GM18861 (cell line): ENCODE results near the gene ZNF780B.

Experiments used
- ATAC-seq: cut with Tn5 transposase; IDR thresholded peaks from one replicate; pipeline ENCODE4 v1.9.1; 2021; ENCODE audit not compliant: unreplicated experiment

ZNF780B gene

DNA sequence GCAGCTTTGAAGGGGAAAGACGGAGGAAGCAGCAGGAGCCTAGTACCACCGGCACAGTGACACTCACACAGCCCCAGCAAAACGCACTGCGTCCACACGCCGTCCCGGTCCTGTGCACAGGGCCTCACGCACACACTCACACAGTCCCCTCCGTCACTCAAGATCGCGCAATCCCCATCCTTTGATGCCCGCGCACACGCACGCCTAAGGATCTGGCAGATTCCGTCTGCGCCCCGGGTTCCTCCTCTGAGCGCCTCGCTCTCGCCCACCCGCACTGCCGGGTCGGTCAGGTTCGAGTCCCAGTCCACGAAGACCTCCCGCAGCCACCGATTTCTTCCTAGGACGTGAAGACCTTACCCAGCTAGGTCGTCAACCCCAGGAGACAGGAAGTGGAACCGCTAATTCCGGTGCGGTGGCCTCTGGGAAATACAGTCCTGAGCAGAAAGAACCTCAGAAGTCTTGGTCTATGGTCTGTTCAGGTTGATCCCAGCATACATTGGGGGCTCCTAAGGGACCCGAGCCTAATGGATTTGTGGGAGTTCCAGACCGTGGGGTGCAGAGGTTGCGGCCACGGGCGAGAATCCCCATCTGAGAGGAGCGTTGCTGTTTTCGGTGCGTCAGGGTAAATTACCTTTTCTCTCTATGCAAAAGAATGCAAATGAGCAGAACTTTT is at the start of gene ZNF780B:
Gene ZNF780B, minus strand, starts transcription at position 400 of the 673 bp plus-strand sequence. CDS start 5,899 bp downstream, outside the sequence.
- peak; percentile 74 for ATAC-seq

DNA sequence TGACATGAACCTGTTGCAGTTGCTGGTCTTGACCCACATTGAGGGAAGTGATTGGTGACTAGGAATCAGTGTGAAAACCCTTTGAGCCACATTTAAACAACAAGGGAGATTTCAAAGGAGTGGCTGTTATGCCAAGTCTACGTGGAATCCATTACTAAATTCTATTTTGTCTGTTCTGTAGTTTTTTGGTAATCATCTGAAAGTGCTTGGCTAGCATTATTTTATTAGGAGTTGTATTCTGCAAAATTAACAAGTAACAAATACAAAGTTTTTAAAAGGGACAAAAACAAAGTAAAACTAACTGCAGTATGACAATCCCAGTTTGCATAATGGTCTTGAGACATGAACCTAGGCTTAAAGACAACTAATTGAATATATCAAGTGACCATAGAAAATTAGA is 48.7 kb upstream of the ZNF780B start:
- no peak for ATAC-seq

DNA sequence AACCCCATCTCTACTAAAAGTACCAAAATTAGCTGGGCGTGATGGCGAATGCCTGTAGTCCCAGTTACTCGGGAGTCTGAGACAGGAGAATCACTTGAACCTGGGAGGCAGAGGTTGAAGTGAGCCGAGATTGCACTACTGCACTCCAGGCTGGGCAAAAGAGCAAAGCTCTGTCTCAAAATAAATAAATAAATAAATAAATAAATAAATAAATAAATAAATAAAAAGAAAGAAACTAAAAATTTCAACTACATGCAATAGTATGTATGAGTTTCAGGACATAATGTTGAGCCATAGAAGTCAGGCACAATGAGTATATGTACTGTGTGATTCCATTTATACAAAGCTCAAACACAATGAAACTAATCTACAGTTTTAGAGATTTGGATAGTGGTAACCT is 47.6 kb upstream of the ZNF780B start:
- no peak for ATAC-seq

DNA sequence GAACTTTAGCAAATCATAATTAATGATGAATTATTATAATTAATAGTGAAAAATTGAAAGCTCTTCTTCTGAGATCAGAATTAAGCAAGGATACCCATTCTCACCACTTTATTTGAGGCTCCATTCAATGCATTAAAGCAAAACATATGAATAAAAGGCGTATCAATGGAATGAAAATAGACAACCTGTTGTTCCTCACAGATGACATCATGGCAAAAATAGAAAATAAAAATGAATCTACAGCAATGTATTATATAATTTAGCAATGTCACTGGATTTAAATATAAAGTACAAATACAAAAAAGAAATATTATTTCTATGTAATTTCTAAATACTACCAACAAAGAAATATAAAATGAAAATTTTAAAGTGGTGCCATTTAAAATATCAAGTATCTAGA is 45.8 kb upstream of the ZNF780B start:
- ATAC-seq: no peak

DNA sequence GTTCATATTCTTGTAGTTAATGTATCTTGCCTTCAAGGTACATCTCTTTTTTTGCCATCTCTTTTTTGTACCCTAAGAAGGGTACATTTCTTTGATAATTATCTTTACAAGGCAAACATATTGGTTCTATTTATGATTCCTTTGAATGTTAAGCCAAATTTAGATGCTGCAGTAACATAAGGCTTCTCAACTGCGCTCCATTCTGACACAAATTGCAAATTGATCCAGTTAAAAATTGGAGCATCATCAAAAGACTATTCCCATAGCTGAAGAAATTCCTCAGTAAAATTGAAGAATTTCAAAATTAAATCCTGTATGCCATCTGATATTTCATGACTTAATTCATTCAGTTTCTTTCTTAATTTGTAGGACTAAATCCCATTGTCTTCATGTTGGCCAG is 37.4 kb upstream of the ZNF780B start:
- no peak for ATAC-seq

DNA sequence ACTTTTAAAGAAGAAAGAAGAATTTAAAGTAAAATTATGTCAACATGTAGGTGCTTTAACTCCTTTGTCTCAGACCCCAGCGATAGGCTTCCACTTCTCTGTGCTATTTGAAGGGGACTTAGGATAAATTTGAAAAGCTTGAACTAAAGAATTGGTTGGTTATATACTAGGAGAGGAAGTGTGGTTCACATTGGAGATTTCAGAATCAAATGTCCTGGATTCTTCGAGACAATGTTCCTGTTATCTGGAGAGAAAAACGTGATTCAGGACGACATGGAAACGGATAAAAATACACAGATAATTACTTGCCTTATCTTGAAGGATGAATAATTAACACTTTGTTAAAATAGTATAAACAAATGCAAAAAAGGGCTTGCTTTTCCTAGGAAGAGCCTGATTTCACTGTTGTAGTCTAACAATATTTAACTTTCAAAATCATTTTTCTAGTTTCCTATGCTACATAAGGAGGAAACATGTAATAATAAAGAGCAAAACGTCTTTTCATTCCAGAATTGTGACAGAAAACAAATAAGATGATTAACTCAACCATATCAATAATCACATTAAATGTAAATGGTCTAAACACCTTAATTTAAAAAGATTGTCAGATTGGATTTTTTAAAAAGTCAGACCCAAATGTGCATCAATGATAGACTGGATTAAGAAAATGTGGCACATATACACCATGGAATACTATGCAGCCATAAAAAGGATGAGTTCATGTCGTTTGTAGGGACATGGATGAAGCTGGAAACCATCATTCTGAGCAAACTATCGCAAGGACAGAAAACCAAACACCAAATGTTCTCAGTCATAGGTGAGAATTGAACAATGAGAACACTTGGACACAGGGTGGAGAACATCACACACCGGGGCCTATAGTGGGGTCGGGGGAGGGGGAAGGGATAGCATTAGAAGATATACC is 35.4 kb upstream of the ZNF780B start:
- no peak for ATAC-seq

DNA sequence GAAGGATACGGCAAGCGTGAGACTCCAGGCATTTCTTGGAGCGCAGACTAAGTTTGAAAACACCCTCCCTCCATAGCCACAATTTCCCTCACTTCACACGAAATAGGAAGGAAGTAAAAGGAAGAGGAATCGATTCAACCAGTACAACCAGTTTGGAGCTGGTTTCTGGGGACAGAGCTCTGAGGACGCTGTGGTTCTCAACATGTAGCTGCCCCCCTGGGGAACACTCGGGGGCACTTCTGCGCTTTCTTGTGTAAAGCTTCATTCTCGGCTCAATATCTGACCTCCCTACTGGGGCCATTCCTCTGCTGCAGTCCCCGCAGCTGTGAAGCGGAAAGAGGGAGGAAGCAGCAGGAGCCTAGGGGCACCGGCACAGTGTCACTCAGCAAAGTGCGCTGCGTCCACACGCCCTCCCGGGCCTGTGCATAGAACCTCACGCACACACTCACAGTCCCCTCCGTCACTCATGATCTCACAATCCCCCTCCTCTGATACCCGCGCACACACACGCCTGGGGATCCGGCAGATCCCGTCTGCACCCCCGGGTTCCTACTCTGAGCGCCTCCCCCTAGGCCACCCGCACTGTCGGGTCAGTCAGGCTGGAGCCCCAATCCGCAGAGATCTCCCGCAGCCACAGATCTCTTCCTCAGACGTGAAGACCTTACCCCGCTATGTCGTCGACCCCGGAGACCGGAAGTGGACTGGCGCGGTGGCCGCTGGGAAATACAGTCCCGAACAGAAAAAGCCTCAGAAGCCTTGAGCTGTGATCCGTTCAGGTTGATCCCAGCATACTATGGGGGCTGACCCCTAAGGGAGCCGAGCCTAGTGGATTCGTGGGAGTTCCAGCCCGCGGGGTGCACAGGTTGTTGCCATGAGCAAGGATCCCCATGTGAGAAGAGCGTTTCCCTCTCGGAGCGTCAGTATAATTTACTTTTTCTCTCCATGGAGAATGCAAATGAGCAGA is 34.5 kb upstream of the ZNF780B start, which contains the start of gene ZNF780A:
Gene ZNF780A, minus strand, starts transcription at position 703 of the 964 bp plus-strand sequence. CDS start 6,190 bp downstream, outside the sequence.
- peak; percentile 65 for ATAC-seq

DNA sequence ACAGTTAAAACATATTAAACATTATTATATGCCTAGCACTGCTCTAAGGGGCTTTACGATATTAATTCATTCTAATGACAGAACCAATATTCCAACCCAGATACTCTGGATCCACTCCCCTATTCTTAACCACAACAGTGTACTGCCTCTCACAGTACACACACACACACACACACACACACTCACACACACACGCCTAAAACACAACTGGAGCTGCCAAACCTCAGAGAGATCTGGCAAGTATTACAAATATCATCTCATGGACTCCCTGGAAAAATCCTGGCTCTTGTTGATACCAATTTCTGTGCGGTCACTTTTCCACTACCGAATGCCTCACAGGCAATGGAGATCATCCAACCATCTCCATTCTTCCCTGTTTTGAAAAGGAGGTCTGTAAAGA is 33.4 kb upstream of the ZNF780B start:
- ATAC-seq: no peak

DNA sequence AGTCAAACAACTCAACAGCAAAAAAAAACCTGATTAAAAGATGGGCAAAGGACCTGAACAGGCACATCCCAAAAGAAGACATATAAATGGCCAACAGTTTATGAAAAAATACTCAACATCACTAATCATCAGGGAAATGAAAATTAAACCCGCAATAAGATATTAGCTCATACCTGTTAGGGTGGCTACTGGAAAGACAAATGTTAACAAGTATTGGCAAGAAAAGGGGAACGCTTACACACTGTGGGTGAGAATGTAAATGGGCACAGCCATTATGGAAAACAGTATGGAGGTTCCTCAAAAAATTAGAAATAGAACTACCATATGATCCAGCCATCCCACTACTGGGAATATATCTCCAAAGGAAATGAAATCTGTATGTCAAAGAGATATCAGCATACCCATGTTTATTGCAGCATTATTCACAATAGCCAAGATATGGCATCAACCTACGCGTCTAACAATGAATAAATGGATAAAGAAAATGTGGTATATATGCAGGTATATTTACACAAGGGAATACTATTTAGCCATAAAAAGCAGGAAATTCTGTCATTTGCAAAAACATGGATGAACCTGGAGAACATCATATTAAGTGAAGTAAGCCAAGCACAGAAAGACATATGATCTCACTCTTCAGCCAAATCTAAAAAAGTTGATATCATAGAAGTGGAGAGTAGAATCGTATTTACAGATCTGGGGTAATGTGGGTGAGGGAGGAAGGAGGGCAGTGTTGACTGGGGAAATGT is 32.4 kb upstream of the ZNF780B start:
- ATAC-seq: no peak

DNA sequence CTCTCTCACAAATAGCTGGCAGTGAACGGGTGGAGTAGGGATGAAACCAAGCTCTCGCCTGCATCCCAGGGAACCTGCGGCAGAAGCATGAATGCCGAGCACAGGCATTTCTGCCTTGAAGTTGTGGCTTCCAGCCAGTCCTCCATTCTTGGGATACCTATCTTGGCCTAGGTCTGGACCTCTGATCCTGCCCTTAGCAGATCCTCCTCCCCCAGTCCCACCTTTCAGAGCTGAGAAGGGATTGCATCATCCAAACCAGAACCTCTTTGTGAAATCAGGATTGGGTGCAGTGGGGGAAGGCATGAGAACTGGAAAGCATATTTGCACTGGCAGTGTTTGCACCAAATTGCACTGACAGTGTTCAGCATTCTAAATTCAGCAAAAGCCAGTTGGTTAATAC is 28.9 kb upstream of the ZNF780B start:
- ATAC-seq: no peak

DNA sequence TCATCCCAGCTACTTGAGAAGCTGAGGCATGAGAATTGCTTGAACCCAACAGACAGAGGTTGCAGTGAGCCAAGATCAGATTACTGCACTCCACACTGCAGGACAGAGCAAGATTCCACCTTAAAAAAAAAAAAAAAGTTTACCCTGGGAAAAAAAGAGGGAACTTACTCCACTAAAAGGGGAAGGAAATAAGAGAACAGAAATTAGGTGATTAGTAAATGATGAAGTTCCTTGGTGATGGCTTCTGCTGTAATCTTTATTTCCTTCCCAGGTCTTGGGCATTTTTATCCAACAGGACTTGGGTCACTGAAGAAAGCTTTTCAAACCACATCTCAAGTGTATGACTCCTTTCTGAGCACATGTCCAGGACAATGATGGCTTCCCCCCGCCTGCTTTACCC is 25.4 kb upstream of the ZNF780B start:
- ATAC-seq: no peak

DNA sequence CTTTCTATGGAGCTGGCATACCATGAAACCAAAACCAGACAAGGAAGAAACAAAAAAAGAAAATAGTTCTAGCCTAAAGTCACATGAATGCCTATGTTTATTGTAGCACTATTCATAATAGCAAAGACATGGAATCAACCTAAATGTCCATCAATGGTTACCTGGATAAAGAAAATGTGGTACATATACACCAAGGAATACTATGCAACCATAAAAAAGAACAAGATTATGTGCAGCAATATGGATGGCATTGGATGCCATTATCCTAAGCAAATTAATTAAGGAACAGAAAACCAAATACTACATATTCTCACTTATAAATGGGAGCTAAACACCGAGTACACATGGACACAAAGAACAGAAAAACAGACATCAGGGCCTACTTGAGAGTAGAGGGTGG is 24.3 kb upstream of the ZNF780B start:
- no peak for ATAC-seq

DNA sequence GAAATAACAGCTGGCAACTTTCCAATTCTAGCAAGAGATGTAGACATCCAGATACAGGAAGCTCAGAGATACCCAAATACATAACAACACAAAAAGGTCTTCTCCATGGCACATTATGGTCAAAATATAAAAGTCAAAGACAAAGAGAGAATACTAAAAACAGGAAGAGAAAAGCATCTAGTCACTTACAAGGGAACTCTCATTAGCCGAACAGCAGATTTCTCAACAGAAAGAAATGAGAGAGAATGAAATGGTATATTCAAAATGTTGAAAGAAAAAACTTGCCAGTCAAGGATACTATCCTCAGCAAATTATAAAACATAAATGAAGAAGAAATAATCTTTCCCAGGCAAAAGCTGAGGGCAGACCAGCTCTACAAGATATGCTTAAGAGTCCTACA is 22.3 kb upstream of the ZNF780B start:
- ATAC-seq: no peak

DNA sequence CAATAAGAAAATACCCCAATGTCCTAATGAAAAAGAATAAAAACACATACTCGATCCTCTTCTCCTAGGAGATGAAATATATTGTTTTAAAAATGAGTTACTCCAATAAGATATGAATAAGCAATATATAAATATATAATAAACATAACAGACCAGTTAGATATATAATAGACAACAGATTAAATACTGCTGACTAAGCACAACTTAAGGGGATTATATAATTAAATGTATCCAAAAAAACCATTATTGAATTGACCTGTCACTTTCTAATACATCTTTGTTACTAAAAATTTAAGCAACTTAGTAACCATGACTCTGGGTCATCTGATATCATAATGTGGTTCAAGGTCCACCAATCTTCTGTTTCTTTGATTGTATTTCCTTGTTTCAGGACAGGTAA is 14.0 kb upstream of the ZNF780B start:
- no peak for ATAC-seq

DNA sequence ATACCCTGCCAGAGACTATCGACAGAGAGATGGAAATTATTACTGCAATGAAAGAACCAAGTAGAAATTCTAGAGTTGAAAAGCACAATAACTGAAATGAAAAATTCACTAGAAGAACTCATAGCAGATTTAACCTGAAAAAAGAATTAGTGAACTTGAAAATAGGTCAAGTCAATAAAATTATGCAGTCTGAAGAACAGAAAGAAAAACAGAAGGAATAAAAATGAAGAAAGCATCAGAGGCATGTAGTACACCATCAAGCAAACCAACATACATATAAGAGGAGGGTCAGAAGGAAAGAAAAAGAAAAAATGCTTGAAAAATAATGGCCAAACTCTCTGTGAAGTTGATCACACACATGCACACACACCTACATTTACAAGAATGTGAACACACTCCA is 3.6 kb upstream of the ZNF780B start:
- ATAC-seq: no peak

DNA sequence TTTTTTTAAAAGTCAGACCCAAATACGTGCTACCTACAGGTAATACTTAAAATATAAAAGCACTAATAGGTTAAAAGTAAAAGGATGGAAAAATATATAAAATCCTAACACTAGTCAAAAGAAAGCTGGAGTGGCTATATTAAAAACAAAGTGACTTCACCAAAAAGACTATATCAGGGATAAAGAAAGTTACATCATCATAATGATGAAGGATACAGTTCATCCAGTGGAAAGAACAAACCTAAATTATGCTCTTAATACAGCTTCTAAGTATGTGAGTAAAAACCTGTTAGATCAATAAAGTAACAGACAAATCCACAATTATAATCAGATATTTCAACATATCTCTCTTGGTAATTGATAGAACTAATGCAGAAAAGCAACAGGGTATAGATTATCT is 1.1 kb upstream of the ZNF780B start:
- ATAC-seq: no peak

DNA sequence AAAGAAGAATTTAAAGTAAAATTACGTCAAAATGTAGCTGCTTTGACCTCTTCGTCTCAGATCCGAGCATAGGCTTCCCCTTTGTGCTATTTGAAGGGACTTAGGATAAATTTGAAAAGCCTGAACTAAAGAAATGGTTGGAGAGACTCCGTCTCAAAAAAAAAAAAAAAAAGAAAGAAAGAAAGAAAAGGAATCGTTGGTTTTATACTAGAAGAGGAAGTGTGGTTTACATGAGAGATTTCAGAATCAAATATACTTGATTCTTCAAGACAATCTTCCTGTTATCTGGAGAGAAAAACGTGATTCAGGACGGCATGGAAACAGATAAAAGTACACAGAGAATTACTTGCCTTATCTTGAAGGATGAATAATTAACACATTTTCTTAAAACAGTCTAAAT is 474 bp upstream of the ZNF780B start:
- no peak for ATAC-seq

DNA sequence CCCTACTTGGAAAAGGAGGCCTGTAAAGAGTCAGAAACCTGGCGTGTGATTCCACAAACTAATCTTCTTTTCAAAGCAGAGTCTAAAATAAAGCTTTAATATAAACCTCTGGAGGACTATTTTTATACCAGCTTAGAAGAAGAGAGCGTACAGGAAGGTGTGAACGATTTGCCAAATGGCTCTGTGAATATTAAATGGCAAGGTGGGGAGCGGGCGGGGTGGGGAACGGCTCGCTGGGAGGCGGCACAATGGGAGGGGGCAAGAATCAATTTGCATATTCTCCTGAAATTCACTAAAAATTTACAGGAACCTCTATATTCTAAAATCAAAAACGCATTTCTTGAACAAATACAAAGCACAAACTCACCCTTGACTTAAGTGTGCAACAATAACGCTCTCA is 982 bp downstream of the ZNF780B start:
- no peak for ATAC-seq

DNA sequence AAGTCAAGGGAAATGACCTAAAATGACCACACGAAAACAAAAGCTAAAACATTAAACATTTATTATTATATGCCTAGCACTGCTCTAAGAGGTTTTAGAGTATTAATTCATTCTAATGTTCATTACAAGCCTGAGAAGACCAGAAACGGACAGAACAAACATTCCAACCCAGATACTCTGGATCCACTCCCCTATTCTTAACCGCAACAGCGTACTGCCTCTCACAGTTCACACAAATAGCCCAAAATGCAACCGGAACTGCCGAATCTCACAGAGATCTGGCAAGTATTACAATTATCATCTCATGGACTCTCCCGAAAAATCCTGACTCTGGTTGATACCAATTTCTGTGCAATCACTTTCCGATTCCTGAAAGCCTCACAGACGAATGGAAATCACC is 1.4 kb downstream of the ZNF780B start:
- no peak for ATAC-seq

DNA sequence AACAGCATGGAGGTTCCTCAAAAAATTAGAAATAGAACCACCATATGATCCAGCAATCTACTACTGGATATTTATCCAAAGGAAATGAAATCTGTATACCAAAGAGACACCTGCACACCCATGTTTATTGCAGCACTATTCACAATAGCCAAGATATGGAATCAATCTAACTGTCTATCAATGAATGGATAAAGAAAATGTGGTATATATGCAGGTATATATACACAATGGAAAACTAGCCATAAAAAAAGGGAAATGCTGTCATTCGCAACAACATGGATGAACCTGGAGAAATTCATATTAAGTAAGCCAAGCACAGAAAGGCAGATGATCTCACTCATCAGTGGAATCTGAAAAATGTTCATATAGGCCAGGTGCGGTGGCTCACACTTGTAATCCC is 2.5 kb downstream of the ZNF780B start:
- no peak for ATAC-seq
